ENCODE results near the gene LMAN2.

Gene LMAN2

DNA sequence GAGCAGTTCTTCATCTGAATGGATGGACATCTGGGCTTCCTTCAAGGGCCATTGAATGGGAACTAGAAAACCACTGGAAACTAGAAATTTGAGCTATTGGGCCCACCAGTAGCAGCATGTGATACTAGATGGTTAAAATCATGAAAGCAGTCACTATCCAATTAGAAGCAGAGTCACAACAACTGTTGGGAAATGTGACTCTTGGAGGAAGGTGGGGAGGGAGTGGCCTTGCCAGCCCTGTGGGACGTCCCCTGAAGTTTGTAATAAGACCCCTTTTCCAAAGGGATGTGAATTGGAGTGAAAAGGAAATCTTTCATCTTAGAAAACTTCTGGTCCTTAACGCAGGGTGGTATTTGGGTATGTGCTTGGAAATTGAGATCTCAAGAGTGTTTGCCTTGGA, 53.5 kb downstream of the LMAN2 start:
- H3K9me3 ChIP-seq (replicated peaks in 1 of 11), result no peaks in the 10 kb centered on the region
- no peak overlapping the region for H3K4me3 ChIP-seq
- H3K4me1 ChIP-seq, result peaks cover 78 to 88% (median 85%) of the 10 kb centered on the region in 10 experiments
- 0 out of 22 replicates have a peak overlapping the region, but pooled peaks of 3 of the 11 experiments have one; percentile 19 to 98 (median 22) for H3K27ac ChIP-seq
- H4K20me1 ChIP-seq, result peaks cover 0 to 38% (median 0%) of the 10 kb centered on the region in 11 experiments; a peak in 9 of 22 replicates
- peak overlapping the region; percentile 75 to 100 (median 99) for H3K4me2 ChIP-seq
- H3K9ac ChIP-seq, result no peak overlapping the region
- TF ChIP-seq Cebpa-rat (IDR thresholded peaks at IDR 0.05), result no peak
- no peaks in the 10 kb centered on the region for H3K27me3 ChIP-seq
- H3K36me3 ChIP-seq, result peaks cover 36 to 81% (median 61%) of the 10 kb centered on the region in 11 experiments

DNA sequence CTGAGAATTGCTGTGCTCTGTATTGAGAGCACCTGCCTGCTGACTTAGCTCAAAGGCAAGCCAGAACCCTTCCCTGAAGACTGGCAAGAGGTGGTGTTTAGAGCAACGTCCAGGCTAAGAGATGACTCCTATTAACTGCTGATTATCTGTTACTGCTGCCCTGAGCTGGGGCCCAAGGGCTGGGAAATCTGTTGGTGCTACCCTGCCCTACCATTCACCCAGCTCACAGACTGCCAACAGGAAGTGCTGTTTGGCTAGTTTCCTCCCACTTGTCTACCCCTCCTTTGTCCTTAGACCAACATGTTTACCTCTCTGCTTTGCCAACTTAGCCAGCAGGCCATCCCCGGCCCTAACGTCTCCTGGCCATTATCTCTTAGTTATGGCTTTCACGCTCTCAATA, 54.9 kb downstream of the LMAN2 start:
- Histone ChIP-seq H3K9me3 (replicated peaks in 1 of 11) (no peaks in the 10 kb centered on the region), H4K20me1 (peaks cover 0 to 29% (median 0%) of the 10 kb centered on the region in 11 experiments; a peak in 7 of 22 replicates), H3K4me2 (peak overlapping the region; percentile 91 to 100 (median 99)), H3K4me3 (peak overlapping the region in 2 of 10 experiments; percentile 16 to 25; a peak in 4 of 20 replicates), H3K4me1 (peaks cover 69 to 77% (median 73%) of the 10 kb centered on the region in 10 experiments), H3K27me3 (no peaks in the 10 kb centered on the region), H3K9ac (peak overlapping the region in 9 of 11 experiments; percentile 2 to 47 (median 18); a peak in 12 of 22 replicates), H3K27ac (peak overlapping the region; percentile 20 to 62 (median 55); a peak in 21 of 22 replicates), H3K36me3 (peaks cover 44 to 85% (median 66%) of the 10 kb centered on the region in 11 experiments)
- TF ChIP-seq Cebpa-rat (IDR thresholded peaks at IDR 0.05), result no peak

GRCh38 chr5:177295924-177296323, 55.5 kb downstream of the LMAN2 start:
- Histone ChIP-seq H3K27ac (peak overlapping the region; percentile 20 to 62 (median 55); a peak in 21 of 22 replicates), H3K36me3 (peaks cover 43 to 85% (median 66%) of the 10 kb centered on the region in 11 experiments)

GRCh38 chr5:177294632-177295031, 56.8 kb downstream of the LMAN2 start:
- no peak for TF ChIP-seq Cebpa-rat (IDR thresholded peaks at IDR 0.05)
- Histone ChIP-seq H3K4me3 (no peak overlapping the region), H3K36me3 (peaks cover 56 to 96% (median 78%) of the 10 kb centered on the region in 11 experiments), H4K20me1 (peaks cover 0 to 19% (median 0%) of the 10 kb centered on the region in 11 experiments; a peak in 4 of 22 replicates), H3K4me2 (peak overlapping the region; percentile 91 to 100 (median 99); a peak in 21 of 22 replicates), H3K9me3 (replicated peaks in 1 of 11) (no peaks in the 10 kb centered on the region), H3K27ac (peak overlapping the region in 9 of 11 experiments; percentile 20 to 62 (median 55); a peak in 13 of 22 replicates), H3K4me1 (peaks cover 51 to 58% (median 55%) of the 10 kb centered on the region in 10 experiments), H3K27me3 (no peaks in the 10 kb centered on the region), H3K9ac (peak overlapping the region in 6 of 11 experiments; percentile 5 to 47 (median 24); a peak in 6 of 22 replicates)

More at GRCh38 chr5:177295924-177296323, 55.5 kb downstream of the LMAN2 start:
- no peaks in the 10 kb centered on the region for H3K27me3 ChIP-seq
- peak overlapping the region; percentile 91 to 100 (median 99) for H3K4me2 ChIP-seq
- H4K20me1 ChIP-seq, result peaks cover 0 to 24% (median 0%) of the 10 kb centered on the region in 11 experiments; a peak in 7 of 22 replicates
- no peaks in the 10 kb centered on the region for H3K9me3 ChIP-seq (replicated peaks in 1 of 11)
- peak overlapping the region in 9 of 11 experiments; percentile 3 to 47 (median 27); a peak in 10 of 22 replicates for H3K9ac ChIP-seq
- peaks cover 62 to 70% (median 66%) of the 10 kb centered on the region in 10 experiments for H3K4me1 ChIP-seq
- TF ChIP-seq Cebpa-rat (IDR thresholded peaks at IDR 0.05), result no peak
- H3K4me3 ChIP-seq, result peak overlapping the region in 5 of 10 experiments; percentile 8 to 25 (median 15); a peak in 6 of 20 replicates

- Histone ChIP-seq H3K27me3 (no peaks in the 10 kb centered on the region), H3K36me3 (peaks cover 62 to 97% (median 83%) of the 10 kb centered on the region in 11 experiments), H3K4me2 (peak overlapping the region in 4 of 11 experiments; percentile 99 to 100 (median 99); a peak in 5 of 22 replicates), H3K4me1 (peaks cover 45 to 52% (median 49%) of the 10 kb centered on the region in 10 experiments), H3K9me3 (replicated peaks in 1 of 11) (no peaks in the 10 kb centered on the region), H4K20me1 (peaks cover 0 to 19% (median 0%) of the 10 kb centered on the region in 11 experiments; a peak in 3 of 22 replicates), H3K4me3 (no peak overlapping the region), H3K27ac (peak overlapping the region in 5 of 11 experiments; percentile 13 to 61 (median 52); a peak in 5 of 22 replicates), H3K9ac (no peak overlapping the region)
- no peak for TF ChIP-seq Cebpa-rat (IDR thresholded peaks at IDR 0.05)
Measured at GRCh38 chr5:177293819-177294581, 57.5 kb downstream of the LMAN2 start.

GRCh38 chr5:177291735-177292134, 59.7 kb downstream of the LMAN2 start:
- Histone ChIP-seq H3K27ac (no peak overlapping the region), H3K27me3 (no peaks in the 10 kb centered on the region), H4K20me1 (peaks cover 0 to 18% (median 0%) of the 10 kb centered on the region in 11 experiments; a peak in 3 of 22 replicates), H3K9ac (no peak overlapping the region), H3K4me1 (peaks cover 22 to 29% (median 26%) of the 10 kb centered on the region in 10 experiments), H3K4me3 (no peak overlapping the region), H3K9me3 (replicated peaks in 1 of 11) (no peaks in the 10 kb centered on the region), H3K36me3 (peaks cover 83 to 99% (median 90%) of the 10 kb centered on the region in 11 experiments), H3K4me2 (no peak overlapping the region)
- no peak for TF ChIP-seq Cebpa-rat (IDR thresholded peaks at IDR 0.05)

GRCh38 chr5:177290816-177291596, 60.5 kb downstream of the LMAN2 start:
- no peaks in the 10 kb centered on the region for H3K27me3 ChIP-seq
- H3K4me3 ChIP-seq, result no peak overlapping the region
- TF ChIP-seq Cebpa-rat (IDR thresholded peaks at IDR 0.05), result no peak
- H3K9ac ChIP-seq, result no peak overlapping the region
- no peak overlapping the region for H3K4me2 ChIP-seq
- H3K9me3 ChIP-seq (replicated peaks in 1 of 11), result no peaks in the 10 kb centered on the region
- peaks cover 88 to 99% (median 95%) of the 10 kb centered on the region in 11 experiments for H3K36me3 ChIP-seq
- H3K27ac ChIP-seq, result no peak overlapping the region
- peaks cover 15 to 22% (median 19%) of the 10 kb centered on the region in 10 experiments for H3K4me1 ChIP-seq
- peaks cover 0 to 11% (median 0%) of the 10 kb centered on the region in 11 experiments; a peak in 3 of 22 replicates for H4K20me1 ChIP-seq

DNA sequence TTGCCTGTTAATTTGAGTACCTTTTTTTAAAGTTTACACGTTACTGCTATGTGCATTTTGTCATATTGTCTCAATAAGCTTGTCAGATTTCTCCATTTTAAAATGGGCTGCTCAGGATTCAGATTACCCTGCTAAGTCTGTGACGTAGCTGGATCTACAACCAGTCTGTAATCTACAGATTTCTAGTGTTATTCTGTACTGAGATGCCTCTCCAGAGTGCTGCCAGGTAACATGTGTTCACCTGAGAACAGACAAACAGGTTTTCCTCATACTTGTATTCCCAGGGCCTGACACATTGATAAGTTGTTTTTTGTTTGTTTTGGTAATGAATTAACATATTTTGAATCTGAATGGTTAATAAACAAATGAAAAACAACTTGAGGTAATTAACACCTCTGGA, 63.3 kb downstream of the LMAN2 start:
- no peaks in the 10 kb centered on the region for H3K27me3 ChIP-seq
- no peak overlapping the region for H3K4me2 ChIP-seq
- TF ChIP-seq Cebpa-rat (IDR thresholded peaks at IDR 0.05), result no peak
- no peak overlapping the region for H3K9ac ChIP-seq
- H3K4me3 ChIP-seq, result no peak overlapping the region
- H3K9me3 ChIP-seq (replicated peaks in 1 of 11), result no peaks in the 10 kb centered on the region
- H3K36me3 ChIP-seq, result peaks cover 92 to 100% (median 98%) of the 10 kb centered on the region in 11 experiments
- H3K27ac ChIP-seq, result no peak overlapping the region
- H3K4me1 ChIP-seq, result no peaks in the 10 kb centered on the region; a peak in 1 of 20 replicates
- no peaks in the 10 kb centered on the region for H4K20me1 ChIP-seq
